Measurements from ENCODE around the gene GPD1. TPM values are rescaled to one million over a fixed set of nuclear protein-coding genes. Genes with fewer than 3 reads are reported as not detected.

Gene GPD1
- 0.13 to 0.30 TPM (median 0.19 TPM) in 5 replicates for total RNA-seq (2022; extraction: Qiagen RNA extraction)

GRCh38 chr12:50103767-50104321 is at the start of gene GPD1:
GPD1 (plus strand) TSS chr12:50104008; CDS start chr12:50104051, 43 bp downstream.

GRCh38 chr12:50057000-50057841 is 46.6 kb upstream of the GPD1 start, which contains the start of gene ASIC1:
ASIC1 (plus strand) TSS chr12:50057596; CDS start chr12:50058767, 1,171 bp downstream.

GRCh38 chr12:50084775-50085614 is 18.8 kb upstream of the GPD1 start, which contains the start of gene SMARCD1:
SMARCD1 (plus strand) TSS chr12:50085342; CDS start chr12:50085370, 28 bp downstream.

GRCh38 chr12:50111693-50112455 is 8.1 kb downstream of the GPD1 start, which contains the start of gene COX14:
COX14 (plus strand) TSS chr12:50112236; CDS start chr12:50120044, 7,808 bp downstream.

Other genes starting within 250 kb of the GPD1 start
- gene FAIM2, start 200.1 kb upstream of the GPD1 start, total RNA-seq (2022; extraction: Qiagen RNA extraction), result 0.02 TPM in 1 of 5 replicates, not detected in the others
- not detected in 5 replicates for gene AQP2, start 153.3 kb upstream of the GPD1 start, total RNA-seq (2022; extraction: Qiagen RNA extraction)
- gene AQP5, start 142.1 kb upstream of the GPD1 start, total RNA-seq (2022; extraction: Qiagen RNA extraction), result not detected in 5 replicates
- not detected in 5 replicates for gene AQP6, start 131.1 kb upstream of the GPD1 start, total RNA-seq (2022; extraction: Qiagen RNA extraction)
- 69.2 to 92.9 TPM (median 79.5 TPM) in 5 replicates for gene RACGAP1, start 78.5 kb upstream of the GPD1 start, total RNA-seq (2022; extraction: Qiagen RNA extraction)
- gene ASIC1, start 46.4 kb upstream of the GPD1 start, total RNA-seq (2022; extraction: Qiagen RNA extraction), result 4.6 to 6.8 TPM (median 6.2 TPM) in 5 replicates
- gene SMARCD1, start 18.7 kb upstream of the GPD1 start, total RNA-seq (2022; extraction: Qiagen RNA extraction), result 56.6 to 75.9 TPM (median 72.8 TPM) in 5 replicates
- 61.9 to 86.9 TPM (median 74.7 TPM) in 5 replicates for gene COX14, start 8.2 kb downstream of the GPD1 start, total RNA-seq (2022; extraction: Qiagen RNA extraction)
- gene CERS5, start 63.4 kb downstream of the GPD1 start, total RNA-seq (2022; extraction: Qiagen RNA extraction), result 24.9 to 27.6 TPM (median 26.0 TPM) in 5 replicates
- 6.2 to 9.8 TPM (median 6.7 TPM) in 5 replicates for gene LIMA1, start 179.5 kb downstream of the GPD1 start, total RNA-seq (2022; extraction: Qiagen RNA extraction)